GM21825 (cell line): ENCODE data around the gene ANKFN1.
"Not testable (repeated sequence)": the region's sequence is repeated elsewhere in the genome, so short reads cannot be mapped to it uniquely, and the experiment has no call there.

Experiments used
- ATAC-seq: cut with Tn5 transposase; IDR thresholded peaks from one replicate; pipeline ENCODE4 v1.9.1; 2021; ENCODE audit warnings: mild to moderate bottlenecking, moderate library complexity; ENCODE audit not compliant: unreplicated experiment

ANKFN1 gene

GRCh38 chr17:56325313-56326000, 172.2 kb downstream of the ANKFN1 start:
- ATAC-seq = no peak

DNA sequence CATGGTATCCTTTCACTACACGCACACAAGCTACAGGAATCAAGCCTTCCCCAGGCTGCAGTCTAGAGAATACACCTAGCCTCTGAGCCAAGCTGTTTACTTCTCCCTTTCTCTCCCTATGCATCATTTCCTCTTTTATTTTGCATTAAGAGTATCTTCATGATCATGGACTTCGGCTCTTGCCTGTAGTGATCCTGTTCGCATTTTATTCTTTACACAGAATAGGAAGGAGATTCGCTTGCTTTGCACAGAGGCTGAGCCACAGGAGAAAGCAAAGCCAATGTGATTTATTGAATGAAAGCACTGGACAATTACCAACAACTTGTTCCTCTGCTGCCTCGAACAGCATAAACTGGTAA, 172.7 kb downstream of the ANKFN1 start:
- no peak for ATAC-seq

GRCh38 chr17:56347639-56348038, 194.4 kb downstream of the ANKFN1 start:
- ATAC-seq = no peak

- ATAC-seq = no peak
Measured at GRCh38 chr17:56350592-56350991, 197.3 kb downstream of the ANKFN1 start.

- ATAC-seq = no peak
Measured at GRCh38 chr17:56351675-56352074, 198.4 kb downstream of the ANKFN1 start.

- ATAC-seq = no peak
Measured at GRCh38 chr17:56358651-56359050, 205.4 kb downstream of the ANKFN1 start.

DNA sequence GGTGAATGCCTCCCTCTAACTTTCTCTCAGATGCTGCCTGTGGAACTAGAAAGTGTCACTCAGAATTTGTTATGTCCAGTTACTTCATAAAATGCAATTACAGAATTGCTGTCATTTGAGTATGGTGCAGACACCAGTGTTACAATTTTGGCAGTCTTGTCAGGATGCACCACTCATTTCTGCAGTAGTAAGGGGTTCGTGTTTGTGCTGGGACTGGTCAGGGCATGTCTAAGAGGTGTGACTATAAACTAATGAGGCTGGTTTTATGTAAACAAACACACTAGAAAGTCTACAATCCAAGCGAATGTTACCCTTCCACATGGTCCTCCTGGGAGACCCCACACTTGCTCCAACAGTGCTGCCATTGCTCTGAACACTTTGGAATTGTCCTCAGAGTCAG, 206.2 kb downstream of the ANKFN1 start:
- no peak for ATAC-seq

- ATAC-seq = no peak
Measured at GRCh38 chr17:56367366-56367765, 214.1 kb downstream of the ANKFN1 start.

DNA sequence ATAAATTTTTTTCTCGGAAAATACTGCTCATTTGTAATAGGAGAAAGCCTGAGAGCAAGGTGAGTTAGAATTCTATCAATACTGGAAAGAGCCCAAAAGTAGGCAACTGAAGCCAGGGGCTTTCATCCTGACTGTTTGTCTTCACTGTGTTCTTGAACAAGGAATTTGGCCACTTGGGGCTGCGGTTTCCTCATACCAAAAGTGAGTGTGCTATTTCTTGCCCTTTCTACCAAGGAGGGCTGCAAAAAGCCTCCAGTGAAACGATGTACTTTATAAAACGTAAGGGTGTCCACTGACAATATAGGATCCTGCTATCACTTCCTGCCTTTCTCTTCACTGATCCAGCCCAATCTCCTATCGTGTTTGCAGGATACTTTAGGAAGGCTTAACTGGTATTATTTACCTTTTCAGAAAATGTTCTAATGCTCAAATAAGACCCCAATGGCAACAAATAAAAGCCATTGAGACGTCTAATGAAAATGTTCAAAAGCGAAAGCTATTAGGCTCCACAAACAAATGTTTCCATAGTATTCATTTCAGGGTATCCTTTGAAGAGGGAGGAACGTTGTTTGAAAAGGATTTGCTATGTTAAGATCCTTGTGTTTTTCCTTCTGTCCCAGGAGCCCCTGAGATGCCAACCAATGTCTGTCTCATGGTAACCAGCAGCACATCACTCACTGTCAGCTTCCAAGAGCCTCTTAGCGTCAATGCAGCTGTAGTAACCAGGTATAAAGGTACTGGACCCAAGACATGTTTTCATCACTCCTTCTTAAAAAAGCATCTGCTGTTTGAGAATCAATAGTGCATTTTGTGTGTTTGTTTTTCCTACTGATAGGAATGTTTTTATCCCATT, 220.9 kb downstream of the ANKFN1 start:
- no peak for ATAC-seq

- no peak for ATAC-seq
Measured at GRCh38 chr17:56389356-56389755, 236.1 kb downstream of the ANKFN1 start.

DNA sequence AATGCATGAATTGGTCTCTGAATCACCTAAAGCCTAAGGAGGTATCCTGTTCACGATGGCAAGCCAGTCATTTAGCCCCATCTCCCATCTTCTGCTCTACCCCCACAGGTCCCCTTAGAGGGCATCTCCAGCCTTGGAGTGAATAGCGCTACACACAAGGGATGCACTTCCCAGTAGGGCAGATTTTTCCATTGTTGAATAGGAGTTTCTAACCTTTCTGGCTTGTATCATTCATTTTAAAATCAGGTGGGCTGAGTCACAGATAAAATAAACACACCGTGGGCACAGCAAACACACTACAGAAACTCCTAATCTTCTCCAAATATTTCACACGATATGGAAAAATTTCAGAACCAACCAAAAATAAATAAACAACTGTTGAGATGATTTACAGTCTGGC, 239.0 kb downstream of the ANKFN1 start:
- ATAC-seq = no peak

DNA sequence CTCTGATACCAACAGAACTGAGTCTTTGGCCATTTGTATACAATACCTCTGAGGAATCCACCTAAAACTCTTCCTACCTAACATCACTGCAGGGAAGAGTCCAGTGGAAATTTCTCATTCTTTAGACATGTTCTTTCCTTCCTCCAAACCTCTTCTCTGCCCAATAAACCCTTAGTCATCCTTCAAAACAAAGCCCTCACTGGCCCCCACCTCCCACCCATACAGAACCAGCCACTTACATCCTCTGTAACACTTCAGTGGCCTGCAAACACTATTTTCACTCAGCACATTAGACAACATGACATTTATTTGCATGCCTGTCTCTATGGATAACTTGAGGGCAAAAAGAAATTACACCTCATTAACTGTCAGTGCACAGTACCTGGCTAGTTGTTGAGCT, 239.9 kb downstream of the ANKFN1 start:
- ATAC-seq = no peak

- no peak for ATAC-seq
Measured at GRCh38 chr17:56395787-56396186, 242.5 kb downstream of the ANKFN1 start.

- no peak for ATAC-seq
Measured at GRCh38 chr17:56407086-56407485, 253.8 kb downstream of the ANKFN1 start.

DNA sequence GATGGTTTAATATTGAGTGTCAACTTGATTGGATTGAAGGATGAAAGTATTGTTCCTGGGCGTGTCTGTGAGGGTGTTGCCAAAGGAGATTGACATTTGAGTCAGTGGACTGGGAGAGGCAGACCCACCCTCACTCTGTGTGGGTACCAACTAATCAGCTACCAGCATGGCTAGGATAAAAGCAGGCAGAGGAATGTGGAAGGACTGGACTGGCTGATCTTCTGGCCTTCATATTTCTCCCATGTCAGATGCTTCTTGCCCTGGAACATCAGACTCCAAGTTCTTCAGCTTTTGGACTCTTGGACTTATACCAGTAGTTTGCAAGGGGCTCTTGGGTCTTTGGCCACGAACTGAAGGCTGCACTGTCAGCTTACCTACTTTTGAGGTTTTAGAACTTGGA, 259.1 kb downstream of the ANKFN1 start:
- not testable (repeated sequence) for ATAC-seq

- no peak for ATAC-seq
Measured at GRCh38 chr17:56416682-56417351, 263.5 kb downstream of the ANKFN1 start.

GRCh38 chr17:56424005-56424404, 270.7 kb downstream of the ANKFN1 start:
- ATAC-seq = no peak

GRCh38 chr17:56424543-56425044, 271.3 kb downstream of the ANKFN1 start:
- no peak for ATAC-seq

GRCh38 chr17:56425483-56425882, 272.2 kb downstream of the ANKFN1 start:
- no peak for ATAC-seq

- ATAC-seq = no peak
Measured at GRCh38 chr17:56426901-56427300, 273.6 kb downstream of the ANKFN1 start.

DNA sequence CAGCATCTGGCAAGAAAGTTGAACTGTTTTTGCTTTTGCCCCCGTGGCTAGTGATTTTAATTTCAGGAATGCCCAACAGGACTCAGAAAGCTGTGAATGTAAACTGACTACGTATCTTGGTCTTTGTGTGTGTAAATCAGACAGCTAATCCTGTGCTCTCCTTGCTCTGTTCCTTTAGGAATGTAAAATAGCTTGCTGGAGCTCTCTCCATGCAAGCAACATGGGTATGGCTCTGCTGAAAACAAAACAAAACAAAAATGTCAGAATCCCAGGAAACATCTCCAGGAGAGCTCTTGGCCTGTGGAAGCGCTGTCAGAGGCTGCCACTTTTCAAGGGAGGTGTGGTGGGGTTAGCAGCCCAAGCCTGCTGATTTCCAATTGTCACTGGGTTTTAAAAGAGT, 278.5 kb downstream of the ANKFN1 start:
- ATAC-seq = no peak

DNA sequence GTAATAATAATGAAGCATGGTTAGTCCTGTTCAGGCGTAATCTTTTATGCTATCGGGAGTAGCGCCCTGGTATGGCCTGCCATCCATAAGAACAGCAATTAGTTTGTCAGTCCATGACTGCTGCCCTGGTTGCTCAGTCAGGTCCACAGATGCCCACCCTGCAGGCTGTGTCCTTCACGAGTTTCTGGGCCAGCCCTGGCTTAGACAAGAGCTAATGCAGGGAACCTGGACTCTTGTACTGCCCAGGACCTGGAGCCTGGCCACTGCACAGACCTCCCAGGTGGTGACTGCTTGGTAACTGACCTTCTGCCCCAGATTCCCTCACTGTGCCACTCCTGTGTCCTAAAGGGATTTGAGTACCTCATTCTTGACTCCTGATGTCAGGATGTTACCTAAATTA, 279.2 kb downstream of the ANKFN1 start:
- no peak for ATAC-seq
